Thoracic aorta (tissue), 2 donors: ENCODE results near the gene AHI1. TPM values are rescaled to one million over a fixed set of nuclear protein-coding genes. Genes with fewer than 3 reads are reported as not detected.
"Not testable (repeated sequence)": the region's sequence is repeated elsewhere in the genome, so short reads cannot be mapped to it uniquely, and the experiment has no call there.

Experiments used
- ATAC-seq: fragments of 150-250 bp; one replicate; pipeline ENCODE4 v1.8.0; 2017; ENCODE audit warnings: low read depth; ENCODE audit not compliant: insufficient number of reproducible peaks, low FRiP score
- DNase-seq: peaks from one replicate; pipeline ENCODE4 v3.0.0-alpha.2; 2020; ENCODE audit warnings: low spot score
- H3K27ac ChIP-seq, 2 donors: fragments of 200-600 bp; sonication (generic); 1 replicate in 1 of 2; 2 replicates in 1 of 2; pipeline ENCODE4 v1.5.1; 2016; ENCODE audit warnings: mild to moderate bottlenecking in 2 of 2, moderate library complexity in 2 of 2
- H3K27me3 ChIP-seq: fragments of 200-600 bp; sonication (generic); replicated peaks from 2 replicates; pipeline ENCODE4 v1.6.0; 2016; ENCODE audit warnings: mild to moderate bottlenecking; ENCODE audit not compliant: insufficient read depth
- H3K36me3 ChIP-seq: fragments of 200-600 bp; sonication (generic); one replicate; pipeline ENCODE4 v1.5.1; 2016
- H3K4me1 ChIP-seq, 2 donors: fragments of 200-600 bp; sonication (generic); 1 replicate in 1 of 2; 2 replicates in 1 of 2; pipeline versions ENCODE4 v1.5.1 to v1.6.0; 2016; ENCODE audit warnings: low read depth in 2 of 2, mild to moderate bottlenecking in 1 of 2; ENCODE audit not compliant: control insufficient read depth in 1 of 2
- H3K4me3 ChIP-seq: fragments of 200-600 bp; sonication (generic); 2 replicates; pipeline ENCODE4 v1.5.1; 2016; ENCODE audit warnings: mild to moderate bottlenecking
- H3K9me3 ChIP-seq: fragments of 200-600 bp; sonication (generic); 2 replicates; pipeline ENCODE4 v1.5.1; 2016
- total RNA-seq, 2 donors: library from RNA; depleted of rRNA; stranded (reverse); fragments of >200 nt; gene quantifications; one replicate each; pipeline versions ENCODE4 v1.1.0 to v1.2.3, GENCODE V29; 2016
- TF ChIP-seq, protein P1 (sequence below): fragments of 200-600 bp; sonication (generic); IDR thresholded peaks from one replicate; pipeline ENCODE4 v1.5.1; 2019; ENCODE audit warnings: antibody characterized with exemption

The AHI1 gene
- total RNA-seq, 2 donors from 2014 or later: 21.7 to 65.5 TPM

DNA sequence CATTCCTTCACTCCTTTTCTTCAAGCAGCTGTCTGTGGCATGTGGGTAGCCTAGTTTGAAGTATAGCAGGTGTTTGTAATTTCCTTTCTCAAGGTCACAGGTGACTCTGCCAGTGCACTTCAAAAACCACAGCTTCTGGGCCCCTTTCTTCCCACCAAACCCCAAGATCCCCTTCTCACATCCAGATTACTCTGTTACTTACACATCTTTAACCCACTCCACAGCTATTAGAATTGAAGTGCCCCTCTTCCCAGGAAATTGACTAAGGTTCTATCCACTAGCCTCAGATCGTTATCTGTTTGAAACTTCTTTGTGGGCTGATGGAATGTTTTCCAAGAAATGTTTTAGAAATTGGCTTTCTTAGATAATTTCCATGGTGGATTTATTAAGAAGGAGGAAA lies 150.8 kb downstream of the AHI1 start:
- H3K4me1 ChIP-seq: no peaks in the 10 kb centered on the region
- ATAC-seq (no peak), DNase-seq (no peak)
- TF ChIP-seq, protein P1, sequence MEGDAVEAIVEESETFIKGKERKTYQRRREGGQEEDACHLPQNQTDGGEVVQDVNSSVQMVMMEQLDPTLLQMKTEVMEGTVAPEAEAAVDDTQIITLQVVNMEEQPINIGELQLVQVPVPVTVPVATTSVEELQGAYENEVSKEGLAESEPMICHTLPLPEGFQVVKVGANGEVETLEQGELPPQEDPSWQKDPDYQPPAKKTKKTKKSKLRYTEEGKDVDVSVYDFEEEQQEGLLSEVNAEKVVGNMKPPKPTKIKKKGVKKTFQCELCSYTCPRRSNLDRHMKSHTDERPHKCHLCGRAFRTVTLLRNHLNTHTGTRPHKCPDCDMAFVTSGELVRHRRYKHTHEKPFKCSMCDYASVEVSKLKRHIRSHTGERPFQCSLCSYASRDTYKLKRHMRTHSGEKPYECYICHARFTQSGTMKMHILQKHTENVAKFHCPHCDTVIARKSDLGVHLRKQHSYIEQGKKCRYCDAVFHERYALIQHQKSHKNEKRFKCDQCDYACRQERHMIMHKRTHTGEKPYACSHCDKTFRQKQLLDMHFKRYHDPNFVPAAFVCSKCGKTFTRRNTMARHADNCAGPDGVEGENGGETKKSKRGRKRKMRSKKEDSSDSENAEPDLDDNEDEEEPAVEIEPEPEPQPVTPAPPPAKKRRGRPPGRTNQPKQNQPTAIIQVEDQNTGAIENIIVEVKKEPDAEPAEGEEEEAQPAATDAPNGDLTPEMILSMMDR: no peak
- H3K27ac ChIP-seq: no peak overlapping the region
- H3K27me3 ChIP-seq: no peaks in the 10 kb centered on the region
- H3K36me3 ChIP-seq: no peaks in the 10 kb centered on the region
- no peaks in the 10 kb centered on the region for H3K9me3 ChIP-seq
- H3K4me3 ChIP-seq: no peak overlapping the region

DNA sequence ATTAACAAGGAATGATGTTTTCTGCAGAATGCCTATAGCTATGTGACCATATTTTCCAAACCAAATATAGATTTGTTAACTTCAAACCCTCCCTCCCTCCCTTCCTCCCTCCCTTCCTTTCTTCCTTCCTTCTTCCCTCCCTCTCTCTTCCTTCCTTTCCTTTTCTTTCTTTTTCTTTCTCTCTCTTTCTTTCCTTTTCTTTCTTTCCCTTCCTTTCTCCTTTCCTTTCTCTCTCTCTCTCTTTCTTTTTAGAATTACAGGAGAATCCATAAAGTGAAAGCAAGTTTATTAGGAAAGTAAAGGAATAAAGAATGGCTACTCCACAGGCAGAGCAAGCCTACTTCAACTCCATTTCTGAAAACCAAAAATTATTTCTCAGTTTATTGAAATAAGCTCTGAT lies 153.0 kb downstream of the AHI1 start:
- no peak for DNase-seq

DNA sequence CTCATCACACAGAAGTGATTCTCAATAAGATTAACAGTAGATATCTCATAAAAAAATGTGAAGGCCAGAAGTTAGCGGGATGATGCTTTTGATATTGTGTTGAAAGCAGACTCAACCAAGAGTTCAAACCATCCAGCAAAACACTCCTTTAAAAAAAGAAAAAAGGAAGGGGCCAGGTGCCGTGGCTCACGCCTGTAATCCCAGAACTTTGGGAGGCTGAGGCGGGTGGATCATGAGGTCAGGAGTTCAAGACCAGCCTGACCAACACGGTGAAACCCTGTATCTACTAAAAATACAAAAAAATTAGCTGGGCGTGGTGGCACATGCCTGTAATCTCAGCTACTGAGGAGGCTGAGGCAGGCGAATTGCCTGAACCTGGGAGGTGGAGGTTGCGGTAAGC lies 157.6 kb downstream of the AHI1 start:
- H3K36me3 ChIP-seq, ATAC-seq: not testable (repeated sequence)

More for the DNA sequence above, 153.0 kb downstream of the AHI1 start:
- H3K9me3 ChIP-seq: no peaks in the 10 kb centered on the region
- no peaks in the 10 kb centered on the region for H3K36me3 ChIP-seq
- H3K4me1 ChIP-seq: no peaks in the 10 kb centered on the region
- no peak overlapping the region for H3K4me3 ChIP-seq
- ATAC-seq: no peak
- H3K27me3 ChIP-seq: no peaks in the 10 kb centered on the region
- H3K27ac ChIP-seq: no peak overlapping the region
- TF ChIP-seq, protein P1: no peak

DNA sequence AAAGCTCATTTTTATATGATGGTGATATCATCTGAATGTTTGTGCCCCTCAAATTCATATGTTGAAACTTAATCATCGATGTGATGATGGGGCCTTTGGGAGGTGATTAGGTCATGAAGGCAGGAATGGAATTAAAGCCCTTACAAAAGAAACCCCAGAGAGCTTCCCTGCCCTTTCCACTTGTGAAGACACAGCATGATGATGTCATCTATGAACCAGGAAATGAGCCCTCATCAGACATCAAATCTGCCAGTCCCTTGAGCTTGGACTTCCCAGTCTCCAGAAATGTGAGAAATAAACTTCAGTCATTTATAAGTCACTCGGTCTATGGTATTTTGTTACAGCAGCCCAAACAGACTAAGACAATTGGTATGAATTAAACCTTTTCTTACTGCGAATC lies 163.4 kb downstream of the AHI1 start:
- H3K4me3 ChIP-seq: no peak overlapping the region
- no peak for ATAC-seq
- no peak for DNase-seq
- H3K9me3 ChIP-seq: no peaks in the 10 kb centered on the region
- H3K36me3 ChIP-seq: peaks cover 2% of the 10 kb centered on the region
- TF ChIP-seq, protein P1: no peak
- no peak overlapping the region for H3K27ac ChIP-seq
- H3K4me1 ChIP-seq: no peaks in the 10 kb centered on the region
- H3K27me3 ChIP-seq: no peaks in the 10 kb centered on the region

More for the DNA sequence above, 157.6 kb downstream of the AHI1 start:
- H3K4me3 ChIP-seq, H3K27me3 ChIP-seq, H3K9me3 ChIP-seq, H3K27ac ChIP-seq, DNase-seq, H3K4me1 ChIP-seq: not testable (repeated sequence)

DNA sequence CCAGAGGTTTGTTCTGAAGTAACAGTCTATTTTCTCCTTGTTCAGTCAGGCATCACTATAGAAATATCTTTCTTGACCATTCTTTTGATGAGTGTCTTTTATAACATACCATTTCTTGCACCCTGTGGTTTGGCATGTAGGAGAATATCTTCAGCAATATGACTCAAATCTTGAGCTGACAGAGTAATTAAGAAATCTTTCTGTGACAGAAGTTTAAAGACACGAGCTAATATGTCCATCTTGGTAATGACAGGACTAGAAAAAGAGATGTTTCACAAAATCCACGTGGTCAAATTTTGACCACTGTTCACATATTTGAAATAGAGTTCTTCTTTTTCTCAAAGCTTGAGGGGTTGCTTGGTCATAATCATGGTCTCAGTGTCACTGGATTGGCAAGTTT lies 166.5 kb downstream of the AHI1 start:
- Histone ChIP-seq H3K27me3 (no peaks in the 10 kb centered on the region), H3K36me3 (peaks cover 2% of the 10 kb centered on the region), H3K9me3 (no peaks in the 10 kb centered on the region), H3K4me3 (no peak overlapping the region), H3K27ac (no peak overlapping the region), H3K4me1 (no peaks in the 10 kb centered on the region)
- TF ChIP-seq, protein P1: no peak
- no peak for ATAC-seq
- no peak for DNase-seq
